Measurements from ENCODE around the gene ARHGAP29.

Gene ARHGAP29

DNA sequence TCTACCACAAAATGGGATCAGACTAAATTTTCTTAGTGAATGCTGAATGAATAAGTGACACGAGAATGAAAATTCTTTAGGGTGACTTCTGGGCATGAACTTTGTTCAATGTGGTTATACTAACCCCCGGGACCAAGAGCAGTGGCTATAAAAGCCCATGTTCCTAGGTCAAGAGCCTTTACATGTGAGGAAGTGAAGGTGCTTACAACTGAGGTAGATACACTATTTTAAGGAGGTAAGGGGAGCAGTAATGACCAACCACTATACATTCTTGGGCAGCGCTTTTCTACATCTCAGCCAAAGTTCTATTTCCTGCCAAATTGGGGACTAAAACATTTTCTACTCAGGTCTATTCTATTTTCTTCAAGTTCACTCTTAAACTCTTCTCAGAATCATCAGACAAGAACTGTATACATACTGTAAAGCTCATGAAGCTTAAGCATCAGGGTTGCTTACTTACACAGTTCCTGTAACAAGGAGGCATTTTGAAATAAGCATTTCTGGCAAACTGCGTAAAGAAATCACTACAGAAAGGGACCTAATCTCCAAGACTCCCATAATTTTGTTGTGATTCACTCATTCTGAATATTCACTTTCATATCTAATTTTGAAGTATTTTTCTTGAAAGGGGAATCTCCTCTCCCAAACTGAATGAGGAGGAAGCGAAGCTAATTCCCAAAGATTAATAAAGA, 8.5 kb upstream of the ARHGAP29 start:
- TF ChIP-seq, protein P1, sequence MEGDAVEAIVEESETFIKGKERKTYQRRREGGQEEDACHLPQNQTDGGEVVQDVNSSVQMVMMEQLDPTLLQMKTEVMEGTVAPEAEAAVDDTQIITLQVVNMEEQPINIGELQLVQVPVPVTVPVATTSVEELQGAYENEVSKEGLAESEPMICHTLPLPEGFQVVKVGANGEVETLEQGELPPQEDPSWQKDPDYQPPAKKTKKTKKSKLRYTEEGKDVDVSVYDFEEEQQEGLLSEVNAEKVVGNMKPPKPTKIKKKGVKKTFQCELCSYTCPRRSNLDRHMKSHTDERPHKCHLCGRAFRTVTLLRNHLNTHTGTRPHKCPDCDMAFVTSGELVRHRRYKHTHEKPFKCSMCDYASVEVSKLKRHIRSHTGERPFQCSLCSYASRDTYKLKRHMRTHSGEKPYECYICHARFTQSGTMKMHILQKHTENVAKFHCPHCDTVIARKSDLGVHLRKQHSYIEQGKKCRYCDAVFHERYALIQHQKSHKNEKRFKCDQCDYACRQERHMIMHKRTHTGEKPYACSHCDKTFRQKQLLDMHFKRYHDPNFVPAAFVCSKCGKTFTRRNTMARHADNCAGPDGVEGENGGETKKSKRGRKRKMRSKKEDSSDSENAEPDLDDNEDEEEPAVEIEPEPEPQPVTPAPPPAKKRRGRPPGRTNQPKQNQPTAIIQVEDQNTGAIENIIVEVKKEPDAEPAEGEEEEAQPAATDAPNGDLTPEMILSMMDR (conservative IDR thresholded peaks at IDR 0.05): no peak
- no peak for TF ChIP-seq ZFX (IDR thresholded peaks at IDR 0.05)
- no peak overlapping the region for H3K27ac ChIP-seq

DNA sequence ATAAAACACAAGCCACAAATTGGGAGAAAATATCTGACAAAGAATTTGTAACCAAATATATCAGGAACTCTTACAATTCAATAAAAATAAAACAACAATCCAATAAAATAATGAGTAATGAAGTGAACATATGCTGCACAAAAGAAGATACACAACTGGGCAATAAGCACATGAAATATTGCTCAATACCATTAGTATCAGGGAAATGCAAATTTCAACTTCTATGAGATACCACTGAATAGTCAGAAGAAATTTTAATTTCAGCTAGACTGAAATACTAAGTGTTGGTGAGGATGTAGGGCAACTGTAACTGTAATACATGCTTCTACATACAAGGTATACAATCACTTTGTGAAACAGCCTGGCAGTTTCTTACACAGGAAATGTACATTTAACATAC, 7.4 kb upstream of the ARHGAP29 start:
- TF ChIP-seq ZFX (IDR thresholded peaks at IDR 0.05): no peak
- TF ChIP-seq, protein P1 (conservative IDR thresholded peaks at IDR 0.05): no peak
- no peak overlapping the region for H3K27ac ChIP-seq

DNA sequence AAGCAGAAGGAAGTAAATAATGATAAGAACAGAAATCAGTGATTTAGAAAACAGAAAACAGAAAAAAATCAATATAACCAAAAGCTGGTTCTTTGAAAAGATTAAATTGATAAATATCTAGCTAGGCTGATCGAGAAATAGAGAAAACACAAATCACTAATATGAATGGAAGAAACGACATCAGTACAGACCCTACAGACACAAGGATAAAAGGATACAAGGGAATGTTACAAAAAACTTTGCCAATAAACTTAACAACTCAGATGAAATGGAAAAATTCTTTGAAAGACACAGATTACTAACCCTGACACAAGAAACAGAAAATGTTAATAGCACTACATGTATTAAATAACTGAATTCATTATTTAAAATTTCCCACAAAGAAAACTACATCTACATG, 6.3 kb upstream of the ARHGAP29 start:
- no peak overlapping the region for H3K27ac ChIP-seq
- no peak for TF ChIP-seq ZFX (IDR thresholded peaks at IDR 0.05)

DNA sequence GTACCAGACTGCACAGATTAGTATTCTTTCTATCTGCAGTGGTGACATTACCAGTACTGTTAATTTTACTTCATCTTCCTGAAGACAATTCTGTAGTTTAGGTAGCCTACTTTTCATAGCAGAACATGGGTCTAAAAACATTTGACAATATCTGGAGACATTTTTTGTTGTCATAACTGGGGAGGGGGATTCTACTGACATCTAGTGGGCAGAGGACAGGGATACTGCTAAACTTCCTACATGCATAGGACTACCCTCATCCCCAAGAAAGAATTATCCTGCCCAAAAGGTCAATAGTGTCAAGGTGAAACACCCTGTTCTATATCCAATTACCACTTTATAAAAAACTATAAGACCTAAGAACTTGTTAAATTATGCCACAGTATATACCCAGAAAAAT, 3.4 kb upstream of the ARHGAP29 start:
- no peak overlapping the region for H3K27ac ChIP-seq
- no peak for TF ChIP-seq ZFX (IDR thresholded peaks at IDR 0.05)
- TF ChIP-seq, protein P1 (conservative IDR thresholded peaks at IDR 0.05): peak; percentile 71

DNA sequence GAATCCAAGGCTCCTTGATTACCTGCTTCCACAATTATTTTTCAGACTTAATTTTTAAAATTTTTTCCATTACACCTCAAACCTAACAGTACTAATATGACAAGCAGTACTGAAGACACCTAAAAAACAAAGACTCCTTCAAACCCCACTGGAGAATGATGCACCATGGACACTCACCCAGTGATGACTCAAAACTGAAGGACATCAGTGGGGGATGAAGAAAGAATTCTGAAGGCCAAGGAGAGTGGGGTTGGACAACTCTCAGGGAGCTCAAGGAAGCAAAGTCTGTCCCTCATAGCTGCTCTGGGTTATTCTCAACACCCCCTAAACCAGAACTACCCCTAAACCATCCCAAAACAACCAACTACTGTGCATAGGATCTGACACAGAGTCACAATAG, 2.4 kb upstream of the ARHGAP29 start:
- TF ChIP-seq ZFX (IDR thresholded peaks at IDR 0.05): no peak
- TF ChIP-seq, protein P1 (conservative IDR thresholded peaks at IDR 0.05): no peak
- no peak overlapping the region for H3K27ac ChIP-seq

DNA sequence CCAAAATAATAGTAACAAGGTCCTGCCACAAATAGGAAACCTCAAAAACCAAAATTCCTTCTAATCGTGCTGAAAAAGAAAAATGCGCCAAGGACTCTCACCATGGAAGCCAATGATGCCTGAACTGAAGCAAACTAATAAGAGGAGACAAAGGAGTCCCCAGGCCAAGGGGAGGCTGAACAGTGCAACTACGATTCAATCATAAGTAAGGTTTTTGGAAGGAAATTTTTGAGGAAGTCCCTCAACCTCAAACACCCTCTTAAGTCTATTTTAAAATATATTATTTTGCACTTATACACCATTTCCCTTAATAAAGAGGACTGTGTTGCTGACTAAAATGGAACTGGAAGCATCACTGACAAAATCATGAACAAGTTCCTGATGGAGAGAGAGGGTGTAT, 1.7 kb upstream of the ARHGAP29 start:
- TF ChIP-seq ZFX (IDR thresholded peaks at IDR 0.05): no peak
- TF ChIP-seq, protein P1 (conservative IDR thresholded peaks at IDR 0.05): no peak
- H3K27ac ChIP-seq: no peak overlapping the region

DNA sequence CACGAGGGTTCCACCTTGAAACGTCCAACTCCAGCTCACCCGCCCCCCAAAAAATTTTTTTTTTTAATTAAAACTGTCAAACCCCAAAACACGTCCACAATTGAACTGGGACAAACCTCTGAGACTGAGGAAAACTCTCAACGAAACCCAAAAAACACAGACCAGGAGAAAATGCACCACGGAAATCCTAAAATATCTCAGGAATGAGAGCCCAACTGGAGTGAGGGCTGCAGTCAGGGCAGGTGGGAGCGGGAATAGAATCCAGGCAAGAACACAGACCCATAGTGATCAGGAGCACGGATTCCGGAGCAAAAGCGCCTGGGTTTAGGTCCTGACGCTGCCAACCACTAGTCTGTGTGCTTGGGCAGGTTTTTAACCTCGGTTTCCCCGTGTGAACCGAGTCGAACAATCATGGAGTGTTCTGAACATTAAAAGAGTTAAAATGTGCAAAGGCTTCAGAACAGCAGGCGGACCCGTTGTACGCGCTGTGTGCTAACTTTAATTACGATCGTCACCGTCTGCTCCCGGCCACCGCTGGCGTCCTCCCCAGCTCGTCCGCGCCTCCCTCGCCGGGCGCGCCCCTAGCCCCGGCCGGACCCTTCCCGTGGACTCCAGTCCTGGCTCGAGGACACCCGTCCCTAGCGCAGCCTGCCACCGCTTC, 624 bp downstream of the ARHGAP29 start:
- TF ChIP-seq, protein P1 (conservative IDR thresholded peaks at IDR 0.05): peak; percentile 18
- TF ChIP-seq ZFX (IDR thresholded peaks at IDR 0.05): no peak
- H3K27ac ChIP-seq: peak overlapping the region; percentile 71

Measured in C4-2B (cell line).